Activated CD8-positive, alpha-beta memory T cell treated with anti-CD3 and anti-CD28 coated beads, Interleukin-2, amount 50 U/mL, for 4 hours (primary cell): ENCODE results near the gene FRY.
"Not testable (repeated sequence)": the region's sequence is repeated elsewhere in the genome, so short reads cannot be mapped to it uniquely, and the experiment has no call there.

ENCODE experiments used
- DNase-seq: peaks from one replicate; pipeline ENCODE4 v3.0.0-alpha.2; 2020

FRY gene

DNA sequence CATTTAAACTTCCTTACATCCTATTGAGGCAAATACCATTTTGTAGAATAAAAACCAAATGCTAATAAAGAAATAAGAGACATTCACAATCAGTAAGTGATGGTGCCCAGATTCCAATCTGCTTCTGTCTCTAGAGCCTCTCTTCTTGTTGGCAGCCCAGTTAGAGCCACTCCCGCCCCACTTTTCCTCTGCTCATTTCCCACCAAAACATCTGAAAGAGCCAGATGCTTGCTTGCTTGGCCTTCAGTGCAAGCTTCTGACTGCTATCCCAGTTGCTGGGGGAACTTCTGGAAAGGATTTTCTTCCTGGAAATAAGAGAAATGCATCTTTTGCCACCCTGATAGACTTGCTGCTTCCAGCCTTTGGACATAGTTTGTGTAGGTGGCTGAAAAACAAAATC lies 12.9 kb downstream of the FRY start:
- DNase-seq = no peak

DNA sequence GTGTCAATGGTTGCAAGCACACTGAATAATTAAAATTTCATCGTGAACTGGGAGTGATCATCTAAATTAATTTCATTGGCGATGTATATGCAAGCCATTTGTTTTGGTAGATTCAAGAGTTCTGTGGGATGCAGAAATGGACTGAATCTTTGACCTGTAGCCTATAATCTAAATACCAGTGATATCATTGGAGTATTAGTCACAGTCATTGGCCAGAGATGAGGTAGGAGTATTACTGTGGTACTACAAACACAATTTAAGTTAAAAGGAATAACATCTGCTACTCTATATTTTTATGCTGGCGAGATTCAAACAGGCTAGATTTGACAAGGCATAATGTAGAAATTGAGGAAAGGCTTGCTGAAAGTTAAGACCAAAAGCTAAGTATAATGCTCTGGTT lies 14.0 kb downstream of the FRY start:
- DNase-seq = no peak

DNA sequence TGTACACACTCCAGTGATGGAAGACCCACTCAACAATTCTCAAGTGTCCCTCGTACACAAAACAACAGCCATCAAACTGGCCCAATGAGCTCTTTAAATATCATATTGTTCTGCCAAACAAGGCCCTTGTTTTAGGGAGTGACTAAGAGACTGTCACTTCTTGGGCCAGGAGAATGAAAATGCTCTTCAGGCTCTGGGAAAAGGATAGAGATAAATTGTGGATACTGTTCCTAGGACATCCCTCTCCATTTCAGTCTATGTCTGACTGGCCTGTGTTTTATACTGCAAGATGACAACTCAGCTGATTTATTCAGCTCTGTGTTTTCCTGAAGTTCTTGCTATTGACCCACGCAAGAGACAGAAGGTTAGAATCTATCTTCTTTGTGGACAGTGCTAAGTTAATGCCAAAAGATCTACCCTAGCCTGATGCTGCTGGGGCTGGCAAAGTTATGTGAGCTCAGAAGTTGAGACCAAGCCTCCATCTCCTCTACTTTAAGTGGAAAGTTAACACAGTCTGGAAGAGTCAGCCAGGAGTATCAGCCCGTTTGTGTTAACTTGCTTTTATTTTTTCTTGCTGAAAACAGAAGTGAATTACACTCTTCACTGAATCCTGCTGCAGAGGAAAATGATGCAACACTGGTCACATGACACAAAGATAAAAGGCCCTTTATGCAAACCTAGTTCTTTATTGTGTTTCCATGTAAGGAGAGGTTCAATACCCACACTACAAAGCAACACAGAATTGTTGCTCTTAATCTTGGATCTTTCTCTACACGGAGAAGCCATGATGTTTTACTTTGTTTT lies 14.6 kb downstream of the FRY start:
- DNase-seq = no peak

- no peak for DNase-seq
These were observed 15.5 kb downstream of the FRY start for GRCh38 chr13:32047088-32047487.

DNA sequence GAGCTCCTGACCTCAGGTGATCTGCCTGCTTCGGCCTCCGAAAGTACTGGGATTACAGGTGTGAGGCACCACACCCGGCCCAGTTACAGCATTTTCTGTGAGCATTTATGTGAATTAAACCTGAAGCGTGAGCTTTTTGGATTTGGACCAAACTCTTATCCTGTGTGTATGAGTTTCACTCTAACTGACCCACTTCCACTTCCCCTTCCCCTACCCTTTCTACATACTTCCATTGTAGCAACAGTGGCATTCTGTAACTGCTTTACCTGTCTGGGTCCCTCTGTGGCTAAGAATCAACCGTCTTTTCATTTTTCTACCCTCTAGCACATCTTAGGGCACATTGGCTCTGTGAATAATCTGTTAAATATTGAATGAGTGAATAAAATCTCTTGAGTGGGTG lies 16.2 kb downstream of the FRY start:
- DNase-seq = no peak

- DNase-seq = no peak
These were observed 17.2 kb downstream of the FRY start for GRCh38 chr13:32048816-32049215.

GRCh38 chr13:32051156-32051555 lies 19.6 kb downstream of the FRY start:
- DNase-seq = no peak

GRCh38 chr13:32056316-32056715 lies 24.7 kb downstream of the FRY start:
- DNase-seq = no peak

- not testable (repeated sequence) for DNase-seq
These were observed 25.8 kb downstream of the FRY start for GRCh38 chr13:32057325-32057724.

GRCh38 chr13:32059511-32059984 lies 28.0 kb downstream of the FRY start:
- DNase-seq = no peak

DNA sequence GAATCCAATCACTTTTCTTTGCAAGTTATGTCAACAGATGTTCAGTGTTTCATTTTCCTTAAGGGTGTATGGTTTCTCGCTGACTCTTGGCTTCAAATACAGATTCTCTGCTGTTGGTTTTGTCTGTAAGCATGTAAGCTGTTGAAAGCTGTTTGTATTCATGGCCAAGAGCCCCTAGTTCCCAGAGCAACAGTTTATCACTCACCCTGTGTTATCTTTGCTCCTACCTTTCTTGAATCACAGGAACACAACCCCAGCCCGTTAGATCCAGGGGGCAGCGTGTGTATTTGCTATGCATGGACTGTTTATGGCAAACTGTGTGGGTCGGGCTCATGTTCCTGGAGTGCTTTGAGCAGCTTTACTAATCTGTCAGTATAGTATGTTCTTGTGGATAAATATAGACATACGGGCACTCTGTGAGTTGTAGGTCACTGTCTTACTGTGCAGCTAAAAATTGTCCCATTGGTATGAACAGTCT lies 28.9 kb downstream of the FRY start:
- no peak for DNase-seq

DNA sequence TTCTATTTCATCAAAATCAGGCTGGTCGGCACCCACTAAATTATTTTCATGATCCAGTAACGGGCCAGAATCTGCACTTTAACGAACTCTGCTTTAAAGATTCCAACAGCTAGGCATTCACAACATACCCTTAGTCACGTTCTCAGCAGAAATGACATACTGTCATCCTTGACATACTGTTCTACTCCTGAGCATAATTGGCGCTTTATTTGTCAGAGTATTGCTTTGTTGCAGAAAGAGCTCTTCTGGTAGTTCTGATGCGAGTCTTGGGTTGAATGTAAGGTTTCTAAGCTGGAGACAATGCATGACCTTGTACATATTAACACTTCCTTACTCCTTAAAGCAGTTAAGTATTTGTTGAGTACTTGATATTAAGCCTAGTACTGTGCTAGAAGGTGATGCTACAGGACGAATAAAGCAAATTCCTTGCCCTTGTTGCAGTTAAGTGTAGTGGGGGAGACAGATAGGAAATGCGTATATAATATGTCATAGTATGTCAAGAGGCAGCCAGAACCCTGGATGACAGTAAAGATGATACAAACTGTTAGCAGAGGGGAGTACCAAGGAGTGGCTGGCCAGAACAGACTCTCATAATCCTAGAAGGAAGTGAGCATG lies 32.2 kb downstream of the FRY start:
- no peak for DNase-seq

DNA sequence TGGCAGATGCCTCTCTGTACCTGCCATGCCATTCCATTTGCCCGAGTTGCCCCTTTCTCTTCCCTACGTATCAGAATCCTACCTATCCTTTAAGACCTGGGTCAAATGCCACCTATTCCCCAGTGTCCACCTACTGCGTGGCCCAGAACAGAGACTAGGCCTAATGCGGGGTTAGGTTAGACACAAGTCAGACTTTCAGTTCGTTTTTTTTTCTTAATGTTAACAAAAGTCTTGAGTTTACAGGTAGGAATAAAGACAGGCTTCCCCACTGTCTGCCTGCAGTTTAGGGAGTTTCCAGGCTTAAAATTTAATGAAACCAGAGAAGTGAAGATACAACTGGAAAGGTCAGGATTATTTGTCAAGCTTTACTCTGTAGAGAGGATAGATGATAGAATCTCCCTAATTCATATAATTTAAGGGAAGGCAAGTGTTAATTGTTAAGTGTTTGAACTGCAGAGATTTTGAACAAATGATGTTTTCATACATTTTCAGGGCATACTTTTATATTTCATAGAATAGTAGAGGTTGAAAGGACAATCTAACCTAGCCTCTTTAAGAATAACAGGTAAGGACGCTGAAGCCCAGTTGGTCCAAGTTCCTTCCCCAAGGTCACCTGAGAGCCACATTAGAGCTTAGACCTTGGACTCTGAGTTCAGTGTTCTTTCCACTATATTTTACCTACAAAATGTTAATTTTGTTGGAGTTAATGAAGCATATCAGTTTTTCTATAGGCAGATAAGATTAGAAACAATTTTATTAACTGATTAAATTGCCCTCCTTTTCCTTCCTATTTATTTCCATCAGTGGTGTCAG lies 35.8 kb downstream of the FRY start:
- DNase-seq = no peak

DNA sequence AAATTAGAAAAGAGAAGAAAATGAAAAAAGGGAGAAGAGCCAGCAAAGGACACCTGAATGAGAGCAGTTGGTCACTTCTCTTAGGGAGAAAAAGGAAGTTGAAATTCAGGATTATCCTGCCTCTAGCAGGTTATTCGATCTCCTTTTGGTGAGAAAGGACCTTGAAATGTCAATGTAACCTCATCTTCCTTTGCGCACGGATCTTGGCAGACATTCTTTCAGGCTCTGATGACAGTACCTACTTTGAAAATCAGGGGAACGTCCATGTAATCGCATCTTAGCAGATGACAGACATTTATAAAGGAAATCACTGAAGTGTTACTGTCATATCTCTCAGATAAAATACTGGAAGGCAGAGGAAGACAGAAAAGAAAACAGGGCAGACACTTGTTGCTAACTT lies 36.7 kb downstream of the FRY start:
- no peak for DNase-seq

DNA sequence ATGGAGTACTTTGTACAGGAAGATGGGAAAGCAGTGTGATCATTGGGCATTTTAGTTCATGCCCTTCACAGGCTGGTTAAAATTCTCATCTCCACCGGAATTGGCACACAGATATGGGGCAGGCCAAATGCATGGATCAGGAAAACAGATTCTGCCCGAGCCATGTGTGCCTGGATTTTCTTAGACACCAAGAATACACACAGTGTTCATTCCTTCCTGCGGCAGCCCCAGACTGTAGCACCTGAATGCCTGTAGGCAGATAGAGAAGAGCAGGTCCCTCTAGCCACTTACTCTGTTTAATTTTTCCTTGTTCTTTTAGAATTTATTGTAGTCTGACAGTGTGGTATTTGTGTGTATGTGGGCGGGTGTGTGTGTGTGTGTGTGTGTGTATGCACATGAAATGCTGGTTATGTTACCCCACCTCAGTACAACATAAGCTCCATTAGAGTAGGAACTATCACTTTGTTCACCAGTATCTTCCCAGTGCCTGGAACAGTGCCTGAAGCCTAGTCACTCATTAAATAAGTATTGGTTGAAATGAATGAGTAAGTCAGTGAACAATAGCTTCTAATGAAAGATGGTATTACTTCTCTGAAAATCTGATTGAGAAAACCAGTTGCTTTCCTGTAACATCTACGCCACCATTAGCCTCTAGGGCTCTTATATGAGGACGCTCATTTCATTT lies 41.7 kb downstream of the FRY start:
- DNase-seq = no peak

DNA sequence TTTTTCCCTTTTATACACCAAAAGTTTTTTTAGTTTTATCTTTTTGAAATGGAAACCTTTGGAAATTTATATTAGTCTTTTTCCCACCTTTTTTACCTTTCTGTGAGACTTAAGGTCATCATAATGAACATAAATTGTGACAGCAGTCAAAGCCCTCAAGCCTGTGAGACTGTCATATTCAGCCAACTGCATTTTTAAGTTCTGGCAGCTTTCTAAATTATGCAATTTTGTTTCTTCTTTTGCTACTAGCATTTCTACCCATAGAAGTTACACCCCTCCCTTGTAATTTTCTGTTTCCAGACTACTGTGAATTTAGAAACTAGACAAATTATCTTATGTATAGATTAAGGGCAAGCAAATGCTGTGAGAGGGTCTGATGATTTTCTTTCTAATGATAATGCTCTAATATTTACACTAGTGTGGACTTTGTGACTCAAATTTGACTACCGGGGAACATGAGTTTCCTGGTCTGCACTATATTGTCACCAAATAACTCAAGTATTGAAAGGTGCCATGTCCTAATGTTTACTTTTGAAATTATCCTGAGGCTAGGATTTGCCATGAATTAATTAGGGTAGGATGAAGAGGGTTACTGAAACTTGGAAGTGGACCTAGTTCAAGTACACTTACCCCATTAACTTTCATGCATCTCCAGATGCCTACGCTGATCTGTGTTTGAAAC lies 43.7 kb downstream of the FRY start:
- DNase-seq = no peak

DNA sequence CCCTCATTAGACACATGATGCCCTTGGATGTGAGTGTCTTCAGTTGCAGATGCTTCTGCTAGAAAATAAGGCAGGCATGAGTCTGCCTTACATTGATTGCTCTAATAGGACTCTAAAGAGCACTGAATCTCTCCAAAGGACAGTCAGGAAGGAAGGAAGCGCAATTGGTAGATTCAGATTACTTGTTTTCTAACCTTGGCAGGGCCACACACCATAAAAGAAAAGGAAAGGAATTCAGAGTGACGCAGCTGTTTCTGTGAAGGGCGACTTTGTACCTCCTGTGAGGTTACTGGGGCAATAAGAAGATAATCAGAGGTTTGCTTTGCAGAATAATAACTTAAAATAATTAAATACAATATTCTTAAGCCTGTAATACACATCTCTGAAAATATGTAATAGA lies 48.0 kb downstream of the FRY start:
- DNase-seq = no peak

- DNase-seq = no peak
These were observed 48.8 kb downstream of the FRY start for GRCh38 chr13:32080328-32080744.

DNA sequence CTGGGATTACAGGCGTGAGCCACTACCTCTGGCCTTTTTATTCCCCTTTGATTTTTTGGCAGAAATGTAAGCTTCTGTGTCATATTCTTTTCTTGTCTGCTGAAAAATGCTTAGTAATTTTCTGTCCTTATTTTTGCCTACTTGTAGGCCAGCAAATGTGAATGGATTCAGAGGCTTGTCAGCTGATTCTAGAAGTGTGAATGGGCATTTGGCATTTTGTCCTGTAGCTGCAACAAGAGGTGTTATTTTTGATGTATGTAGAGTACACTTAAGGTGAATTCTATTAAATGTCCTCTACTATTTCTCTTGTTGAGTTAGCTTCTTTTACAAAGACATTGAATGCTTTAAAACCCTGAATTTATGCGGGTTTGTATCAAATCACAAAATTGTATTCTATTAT lies 50.0 kb downstream of the FRY start:
- no peak for DNase-seq

DNA sequence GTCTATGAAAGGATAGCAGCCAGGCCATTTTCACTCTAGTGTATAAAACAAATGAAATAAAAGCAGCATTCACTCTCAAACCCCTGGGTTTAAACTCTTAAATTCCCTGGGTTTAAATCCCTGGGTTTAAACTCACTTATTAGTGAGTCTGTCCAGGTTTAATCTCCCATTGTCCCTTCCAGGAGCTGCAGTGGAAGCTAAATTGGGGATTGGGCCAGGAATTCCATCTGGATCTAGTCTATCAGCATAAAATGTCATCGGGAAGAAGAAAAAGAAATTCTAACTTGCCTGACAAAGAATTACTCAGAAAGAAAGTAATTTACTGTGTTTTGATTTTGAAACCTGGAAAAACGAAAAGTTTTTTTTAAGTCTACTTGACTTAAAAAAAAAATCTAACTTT lies 54.8 kb downstream of the FRY start:
- no peak for DNase-seq

GRCh38 chr13:32086791-32087441 lies 55.3 kb downstream of the FRY start:
- DNase-seq = no peak
